ENCODE data around the gene ASRGL1.

The ASRGL1 gene

GRCh38 chr11:62345861-62346260 lies 8.6 kb downstream of the ASRGL1 start:
- peaks cover 0 to 2% of the 10 kb centered on the region in 2 donors for H3K36me3 ChIP-seq (replicated peaks in 1 of 2; ENCODE audit: control insufficient read depth in 2 of 2, insufficient read depth in 2 of 2, low read length in 2 of 2)
- H3K4me3 ChIP-seq (ENCODE audit: low read length in 2 of 2): no peak overlapping the region
- H4K8ac ChIP-seq (ENCODE audit: low read depth, low read length): no peak overlapping the region
- WGBS, 2 donors (ENCODE audit: extremely low coverage in 2 of 2, insufficient read length in 2 of 2, insufficient replicate concordance in 1 of 2): no CpG with 5 or more reads among the region's 6 CpGs
- H3K18ac ChIP-seq (ENCODE audit: low read length): no peak overlapping the region
- no peaks in the 10 kb centered on the region for H3K4me1 ChIP-seq (ENCODE audit: control insufficient read depth in 2 of 2, insufficient read depth in 1 of 2, low read depth in 1 of 2, low read length in 2 of 2)
- H3K9ac ChIP-seq (ENCODE audit: low read depth, low read length, poor library complexity): no peak overlapping the region
- H3K27me3 ChIP-seq (ENCODE audit: control insufficient read depth in 3 of 3, insufficient read depth in 3 of 3, low read depth in 1 of 3, low read length in 3 of 3): no peaks in the 10 kb centered on the region
- no peak overlapping the region for H2BK5ac ChIP-seq (ENCODE audit: low read length)
- no peak overlapping the region for H3K4me2 ChIP-seq (ENCODE audit: insufficient read depth, low read length, poor library complexity, severe bottlenecking)
- no peaks in the 10 kb centered on the region for H3K79me1 ChIP-seq (ENCODE audit: low read depth, low read length)
- no peak overlapping the region for H3K14ac ChIP-seq (ENCODE audit: low read length)
- H2AFZ ChIP-seq (ENCODE audit: low read length): no peak overlapping the region
- H2BK120ac ChIP-seq (ENCODE audit: low read depth, low read length): no peak overlapping the region
- no peak overlapping the region for H4K91ac ChIP-seq (ENCODE audit: low read depth, low read length, poor library complexity)
- H3K4ac ChIP-seq (ENCODE audit: low read length): no peak overlapping the region
- no peak overlapping the region for H3K27ac ChIP-seq (replicated peaks; ENCODE audit: low read length)
- DNase-seq (ENCODE audit: low spot score): no peak
- no peak overlapping the region for H3K23ac ChIP-seq (ENCODE audit: low read depth, low read length, poor library complexity)
- H2BK12ac ChIP-seq (ENCODE audit: low read length): no peak overlapping the region
- no peaks in the 10 kb centered on the region for H3K9me3 ChIP-seq (replicated peaks in 1 of 2; ENCODE audit: control insufficient read depth in 2 of 2, insufficient read depth in 1 of 2, low read depth in 1 of 2, low read length in 2 of 2)
- H2AK5ac ChIP-seq (ENCODE audit: low read depth, low read length): no peak overlapping the region
- no peak overlapping the region for H2BK15ac ChIP-seq (ENCODE audit: low read length)

GRCh38 chr11:62352355-62353336 lies 15.4 kb downstream of the ASRGL1 start:
- no CpG with 5 or more reads among the region's 9 CpGs for WGBS, 2 donors (ENCODE audit: extremely low coverage in 2 of 2, insufficient read length in 2 of 2, insufficient replicate concordance in 1 of 2)

GRCh38 chr11:62353841-62354240 lies 16.6 kb downstream of the ASRGL1 start:
- no CpG with 5 or more reads among the region's 1 CpG for WGBS, 2 donors (ENCODE audit: extremely low coverage in 2 of 2, insufficient read length in 2 of 2, insufficient replicate concordance in 1 of 2)
- no peak overlapping the region for H2BK15ac ChIP-seq (ENCODE audit: low read length)
- no peak overlapping the region for H4K8ac ChIP-seq (ENCODE audit: low read depth, low read length)
- H3K9me3 ChIP-seq (replicated peaks in 1 of 2; ENCODE audit: control insufficient read depth in 2 of 2, insufficient read depth in 1 of 2, low read depth in 1 of 2, low read length in 2 of 2): no peaks in the 10 kb centered on the region
- no peak overlapping the region for H3K4me2 ChIP-seq (ENCODE audit: insufficient read depth, low read length, poor library complexity, severe bottlenecking)
- H3K14ac ChIP-seq (ENCODE audit: low read length): no peak overlapping the region
- H3K4ac ChIP-seq (ENCODE audit: low read length): no peak overlapping the region
- H2BK5ac ChIP-seq (ENCODE audit: low read length): no peak overlapping the region
- no peak overlapping the region for H3K4me3 ChIP-seq (ENCODE audit: low read length in 2 of 2)
- DNase-seq (ENCODE audit: low spot score): no peak
- no peaks in the 10 kb centered on the region for H3K79me1 ChIP-seq (ENCODE audit: low read depth, low read length)
- peaks cover 4 to 6% of the 10 kb centered on the region in 2 donors for H3K36me3 ChIP-seq (replicated peaks in 1 of 2; ENCODE audit: control insufficient read depth in 2 of 2, insufficient read depth in 2 of 2, low read length in 2 of 2)
- H3K4me1 ChIP-seq (ENCODE audit: control insufficient read depth in 2 of 2, insufficient read depth in 1 of 2, low read depth in 1 of 2, low read length in 2 of 2): peaks cover 0 to 2% of the 10 kb centered on the region in 2 donors
- no peak overlapping the region for H4K91ac ChIP-seq (ENCODE audit: low read depth, low read length, poor library complexity)
- no peak overlapping the region for H2AFZ ChIP-seq (ENCODE audit: low read length)
- H3K27me3 ChIP-seq (ENCODE audit: control insufficient read depth in 3 of 3, insufficient read depth in 3 of 3, low read depth in 1 of 3, low read length in 3 of 3): no peaks in the 10 kb centered on the region
- H3K23ac ChIP-seq (ENCODE audit: low read depth, low read length, poor library complexity): no peak overlapping the region
- H2BK12ac ChIP-seq (ENCODE audit: low read length): no peak overlapping the region
- H3K27ac ChIP-seq (replicated peaks; ENCODE audit: low read length): no peak overlapping the region
- H3K18ac ChIP-seq (ENCODE audit: low read length): no peak overlapping the region
- H2BK120ac ChIP-seq (ENCODE audit: low read depth, low read length): no peak overlapping the region
- H2AK5ac ChIP-seq (ENCODE audit: low read depth, low read length): no peak overlapping the region
- H3K9ac ChIP-seq (ENCODE audit: low read depth, low read length, poor library complexity): no peak overlapping the region

More at GRCh38 chr11:62352355-62353336, 15.4 kb downstream of the ASRGL1 start:
- H2BK5ac ChIP-seq (ENCODE audit: low read length): no peak overlapping the region
- H4K8ac ChIP-seq (ENCODE audit: low read depth, low read length): no peak overlapping the region
- no peak overlapping the region for H2BK12ac ChIP-seq (ENCODE audit: low read length)
- H2AK5ac ChIP-seq (ENCODE audit: low read depth, low read length): no peak overlapping the region
- H3K27ac ChIP-seq (replicated peaks; ENCODE audit: low read length): no peak overlapping the region
- H3K4ac ChIP-seq (ENCODE audit: low read length): no peak overlapping the region
- H3K79me1 ChIP-seq (ENCODE audit: low read depth, low read length): no peaks in the 10 kb centered on the region
- no peak overlapping the region for H2BK120ac ChIP-seq (ENCODE audit: low read depth, low read length)
- H3K4me1 ChIP-seq (ENCODE audit: control insufficient read depth in 2 of 2, insufficient read depth in 1 of 2, low read depth in 1 of 2, low read length in 2 of 2): peaks cover 0 to 2% of the 10 kb centered on the region in 2 donors
- H3K36me3 ChIP-seq (replicated peaks in 1 of 2; ENCODE audit: control insufficient read depth in 2 of 2, insufficient read depth in 2 of 2, low read length in 2 of 2): no peaks in the 10 kb centered on the region
- H4K91ac ChIP-seq (ENCODE audit: low read depth, low read length, poor library complexity): no peak overlapping the region
- H2AFZ ChIP-seq (ENCODE audit: low read length): no peak overlapping the region
- no peak overlapping the region for H3K18ac ChIP-seq (ENCODE audit: low read length)
- H3K27me3 ChIP-seq (ENCODE audit: control insufficient read depth in 3 of 3, insufficient read depth in 3 of 3, low read depth in 1 of 3, low read length in 3 of 3): no peaks in the 10 kb centered on the region
- no peak overlapping the region for H3K9ac ChIP-seq (ENCODE audit: low read depth, low read length, poor library complexity)
- no peak for DNase-seq (ENCODE audit: low spot score)
- H3K23ac ChIP-seq (ENCODE audit: low read depth, low read length, poor library complexity): no peak overlapping the region
- no peak overlapping the region for H3K4me3 ChIP-seq (ENCODE audit: low read length in 2 of 2)
- no peaks in the 10 kb centered on the region for H3K9me3 ChIP-seq (replicated peaks in 1 of 2; ENCODE audit: control insufficient read depth in 2 of 2, insufficient read depth in 1 of 2, low read depth in 1 of 2, low read length in 2 of 2)
- H3K14ac ChIP-seq (ENCODE audit: low read length): no peak overlapping the region
- no peak overlapping the region for H3K4me2 ChIP-seq (ENCODE audit: insufficient read depth, low read length, poor library complexity, severe bottlenecking)
- H2BK15ac ChIP-seq (ENCODE audit: low read length): no peak overlapping the region

GRCh38 chr11:62358273-62358672 lies 21.0 kb downstream of the ASRGL1 start:
- no peak overlapping the region for H2AK5ac ChIP-seq (ENCODE audit: low read depth, low read length)
- no peak overlapping the region for H3K4me3 ChIP-seq (ENCODE audit: low read length in 2 of 2)
- no peaks in the 10 kb centered on the region for H3K9me3 ChIP-seq (replicated peaks in 1 of 2; ENCODE audit: control insufficient read depth in 2 of 2, insufficient read depth in 1 of 2, low read depth in 1 of 2, low read length in 2 of 2)
- no CpG with 5 or more reads among the region's 7 CpGs for WGBS, 2 donors (ENCODE audit: extremely low coverage in 2 of 2, insufficient read length in 2 of 2, insufficient replicate concordance in 1 of 2)
- no peak overlapping the region for H3K23ac ChIP-seq (ENCODE audit: low read depth, low read length, poor library complexity)
- no peak overlapping the region for H4K8ac ChIP-seq (ENCODE audit: low read depth, low read length)
- H2BK12ac ChIP-seq (ENCODE audit: low read length): no peak overlapping the region
- H4K91ac ChIP-seq (ENCODE audit: low read depth, low read length, poor library complexity): no peak overlapping the region
- no peak overlapping the region for H2BK5ac ChIP-seq (ENCODE audit: low read length)
- no peak overlapping the region for H2BK15ac ChIP-seq (ENCODE audit: low read length)
- H3K9ac ChIP-seq (ENCODE audit: low read depth, low read length, poor library complexity): no peak overlapping the region
- DNase-seq (ENCODE audit: low spot score): no peak
- H3K4ac ChIP-seq (ENCODE audit: low read length): no peak overlapping the region
- H2AFZ ChIP-seq (ENCODE audit: low read length): no peak overlapping the region
- no peak overlapping the region for H2BK120ac ChIP-seq (ENCODE audit: low read depth, low read length)
- no peaks in the 10 kb centered on the region for H3K79me1 ChIP-seq (ENCODE audit: low read depth, low read length)
- no peak overlapping the region for H3K18ac ChIP-seq (ENCODE audit: low read length)
- peaks cover 6 to 8% of the 10 kb centered on the region in 2 donors for H3K36me3 ChIP-seq (replicated peaks in 1 of 2; ENCODE audit: control insufficient read depth in 2 of 2, insufficient read depth in 2 of 2, low read length in 2 of 2)
- no peak overlapping the region for H3K27ac ChIP-seq (replicated peaks; ENCODE audit: low read length)
- H3K4me1 ChIP-seq (ENCODE audit: control insufficient read depth in 2 of 2, insufficient read depth in 1 of 2, low read depth in 1 of 2, low read length in 2 of 2): peaks cover 0 to 2% of the 10 kb centered on the region in 2 donors
- no peak overlapping the region for H3K14ac ChIP-seq (ENCODE audit: low read length)
- H3K4me2 ChIP-seq (ENCODE audit: insufficient read depth, low read length, poor library complexity, severe bottlenecking): no peak overlapping the region
- no peaks in the 10 kb centered on the region for H3K27me3 ChIP-seq (ENCODE audit: control insufficient read depth in 3 of 3, insufficient read depth in 3 of 3, low read depth in 1 of 3, low read length in 3 of 3)

Measured in neuronal stem cell (in vitro differentiated cells).